ENCODE measurements around the gene APC2.
A peak's percentile ranks its signal among the peaks of the same experiment; 100 is the strongest.

The APC2 gene

DNA sequence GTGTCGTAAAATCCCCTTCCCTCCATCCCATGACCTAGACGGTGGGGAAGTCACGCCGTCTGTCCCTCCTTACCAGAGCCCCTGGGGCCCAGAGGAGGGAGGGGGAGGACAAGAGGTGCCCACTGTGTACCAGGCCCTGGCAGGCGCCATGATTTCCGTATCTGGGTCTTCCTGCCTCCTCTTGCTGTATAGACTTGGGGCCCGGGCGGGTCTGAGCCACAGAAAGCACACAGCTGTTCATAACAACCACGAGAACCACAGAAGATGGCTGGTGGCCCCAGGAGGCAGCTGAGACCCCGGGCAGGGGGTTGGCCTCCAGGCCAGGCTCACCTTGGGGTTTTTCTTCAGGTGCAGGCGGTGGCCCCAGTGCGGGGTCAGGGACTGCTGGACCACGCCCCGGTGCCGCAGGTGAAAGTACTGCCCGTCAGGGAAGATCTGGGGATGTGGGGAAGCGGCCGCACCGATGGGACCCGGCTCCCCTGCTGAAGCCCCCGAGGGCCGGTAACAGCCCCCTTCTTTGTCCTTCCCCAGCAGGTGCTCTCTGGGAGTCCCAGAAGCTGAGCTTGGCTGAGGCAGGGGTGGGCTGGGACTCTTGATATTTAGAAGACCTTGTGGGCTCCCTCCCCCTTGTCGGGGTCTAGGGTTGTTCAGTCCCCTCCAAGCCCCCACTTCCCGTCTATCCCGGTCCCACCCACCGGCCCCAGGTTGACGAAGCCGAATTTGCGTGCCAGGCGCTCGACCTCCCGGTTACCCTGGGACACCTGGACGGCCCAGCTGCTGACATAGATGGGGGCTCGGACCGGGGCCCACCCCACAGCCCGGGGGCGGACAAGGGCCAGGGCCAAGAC, 39.8 kb downstream of the APC2 start:
- H3K36me3 ChIP-seq (ENCODE audit: control insufficient read depth, insufficient read depth, low read length) = no peaks in the 10 kb centered on the region
- no peaks in the 10 kb centered on the region for H3K9me3 ChIP-seq (ENCODE audit: control insufficient read depth, low read length)
- H3K27me3 ChIP-seq (ENCODE audit: control insufficient read depth, insufficient read depth, low read length) = peaks cover 7% of the 10 kb centered on the region
- H3K4me1 ChIP-seq (ENCODE audit: control insufficient read depth, insufficient read depth, low read length) = peaks cover 16% of the 10 kb centered on the region
- H3K4me3 ChIP-seq (ENCODE audit: low read length) = peak overlapping the region; percentile 47
- peak overlapping the region; percentile 74 for H3K9ac ChIP-seq (ENCODE audit: low read length)

GRCh38 chr19:1490311-1491113, 40.6 kb downstream of the APC2 start, which contains the start of gene PCSK4:
TSS of gene PCSK4 (minus strand) at chr19:1490350. CDS start at chr19:1490346, 4 bp downstream.
- Histone ChIP-seq H3K36me3 (ENCODE audit: control insufficient read depth, insufficient read depth, low read length) (no peaks in the 10 kb centered on the region), H3K9me3 (ENCODE audit: control insufficient read depth, low read length) (no peaks in the 10 kb centered on the region), H3K27me3 (ENCODE audit: control insufficient read depth, insufficient read depth, low read length) (peaks cover 7% of the 10 kb centered on the region), H3K9ac (ENCODE audit: low read length) (peak within 1 kb of the TSS; percentile 74), H3K4me1 (ENCODE audit: control insufficient read depth, insufficient read depth, low read length) (peaks cover 16% of the 10 kb centered on the region), H3K4me3 (ENCODE audit: low read length) (peak within 1 kb of the TSS; percentile 47)

- Histone ChIP-seq H3K36me3 (ENCODE audit: control insufficient read depth, insufficient read depth, low read length) (no peaks in the 10 kb centered on the region), H3K4me1 (ENCODE audit: control insufficient read depth, insufficient read depth, low read length) (peaks cover 16% of the 10 kb centered on the region), H3K4me3 (ENCODE audit: low read length) (peak within 1 kb of the TSS; percentile 47), H3K9ac (ENCODE audit: low read length) (peak within 1 kb of the TSS; percentile 74), H3K9me3 (ENCODE audit: control insufficient read depth, low read length) (no peaks in the 10 kb centered on the region), H3K27me3 (ENCODE audit: control insufficient read depth, insufficient read depth, low read length) (peaks cover 9% of the 10 kb centered on the region)
Observed at GRCh38 chr19:1491114-1491848, 41.4 kb downstream of the APC2 start, which contains the start of gene REEP6. TSS of gene REEP6 (plus strand) at chr19:1491181. CDS start at chr19:1491270, 89 bp downstream.

DNA sequence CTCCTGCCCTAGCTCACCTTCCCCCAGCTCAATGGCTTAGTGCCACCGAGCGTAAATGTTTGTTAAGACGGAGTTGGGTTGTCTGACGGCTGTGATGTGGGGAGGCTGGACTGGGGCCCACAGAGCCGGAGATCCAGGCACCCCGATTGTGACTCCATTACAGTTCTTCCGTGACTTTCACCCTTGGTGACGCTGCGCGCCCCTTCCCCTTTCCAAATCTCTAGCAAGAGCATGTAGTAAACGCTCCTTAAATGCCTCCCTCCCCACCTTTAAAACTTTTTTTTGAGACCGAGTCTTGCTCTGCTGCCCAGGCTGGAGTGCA, 41.9 kb downstream of the APC2 start:
- Histone ChIP-seq H3K9me3 (ENCODE audit: control insufficient read depth, low read length) (no peaks in the 10 kb centered on the region), H3K27me3 (ENCODE audit: control insufficient read depth, insufficient read depth, low read length) (peaks cover 14% of the 10 kb centered on the region), H3K4me3 (ENCODE audit: low read length) (peak overlapping the region; percentile 19), H3K9ac (ENCODE audit: low read length) (no peak overlapping the region), H3K4me1 (ENCODE audit: control insufficient read depth, insufficient read depth, low read length) (peaks cover 16% of the 10 kb centered on the region), H3K36me3 (ENCODE audit: control insufficient read depth, insufficient read depth, low read length) (no peaks in the 10 kb centered on the region)

- Histone ChIP-seq H3K9me3 (ENCODE audit: control insufficient read depth, low read length) (no peaks in the 10 kb centered on the region), H3K9ac (ENCODE audit: low read length) (no peak overlapping the region), H3K4me3 (ENCODE audit: low read length) (no peak overlapping the region), H3K36me3 (ENCODE audit: control insufficient read depth, insufficient read depth, low read length) (no peaks in the 10 kb centered on the region), H3K27me3 (ENCODE audit: control insufficient read depth, insufficient read depth, low read length) (peaks cover 19% of the 10 kb centered on the region), H3K4me1 (ENCODE audit: control insufficient read depth, insufficient read depth, low read length) (peaks cover 21% of the 10 kb centered on the region)
Observed at GRCh38 chr19:1492474-1493006, 42.6 kb downstream of the APC2 start.

- H3K9me3 ChIP-seq (ENCODE audit: control insufficient read depth, low read length) = no peaks in the 10 kb centered on the region
- H3K4me3 ChIP-seq (ENCODE audit: low read length) = no peak overlapping the region
- peaks cover 26% of the 10 kb centered on the region for H3K27me3 ChIP-seq (ENCODE audit: control insufficient read depth, insufficient read depth, low read length)
- H3K4me1 ChIP-seq (ENCODE audit: control insufficient read depth, insufficient read depth, low read length) = peaks cover 21% of the 10 kb centered on the region
- H3K36me3 ChIP-seq (ENCODE audit: control insufficient read depth, insufficient read depth, low read length) = no peaks in the 10 kb centered on the region
- H3K9ac ChIP-seq (ENCODE audit: low read length) = no peak overlapping the region
Observed at GRCh38 chr19:1494115-1494815, 44.3 kb downstream of the APC2 start.

- H3K27me3 ChIP-seq (ENCODE audit: control insufficient read depth, insufficient read depth, low read length) = peaks cover 26% of the 10 kb centered on the region
- H3K4me1 ChIP-seq (ENCODE audit: control insufficient read depth, insufficient read depth, low read length) = peaks cover 14% of the 10 kb centered on the region
- no peak overlapping the region for H3K4me3 ChIP-seq (ENCODE audit: low read length)
- no peaks in the 10 kb centered on the region for H3K36me3 ChIP-seq (ENCODE audit: control insufficient read depth, insufficient read depth, low read length)
- no peak overlapping the region for H3K9ac ChIP-seq (ENCODE audit: low read length)
- no peaks in the 10 kb centered on the region for H3K9me3 ChIP-seq (ENCODE audit: control insufficient read depth, low read length)
Observed at GRCh38 chr19:1495051-1495798, 45.3 kb downstream of the APC2 start.

- peaks cover 16% of the 10 kb centered on the region for H3K4me1 ChIP-seq (ENCODE audit: control insufficient read depth, insufficient read depth, low read length)
- H3K9ac ChIP-seq (ENCODE audit: low read length) = no peak overlapping the region
- H3K27me3 ChIP-seq (ENCODE audit: control insufficient read depth, insufficient read depth, low read length) = peaks cover 27% of the 10 kb centered on the region
- H3K4me3 ChIP-seq (ENCODE audit: low read length) = no peak overlapping the region
- no peaks in the 10 kb centered on the region for H3K36me3 ChIP-seq (ENCODE audit: control insufficient read depth, insufficient read depth, low read length)
- H3K9me3 ChIP-seq (ENCODE audit: control insufficient read depth, low read length) = no peaks in the 10 kb centered on the region
Observed at GRCh38 chr19:1495799-1496713, 46.1 kb downstream of the APC2 start.

DNA sequence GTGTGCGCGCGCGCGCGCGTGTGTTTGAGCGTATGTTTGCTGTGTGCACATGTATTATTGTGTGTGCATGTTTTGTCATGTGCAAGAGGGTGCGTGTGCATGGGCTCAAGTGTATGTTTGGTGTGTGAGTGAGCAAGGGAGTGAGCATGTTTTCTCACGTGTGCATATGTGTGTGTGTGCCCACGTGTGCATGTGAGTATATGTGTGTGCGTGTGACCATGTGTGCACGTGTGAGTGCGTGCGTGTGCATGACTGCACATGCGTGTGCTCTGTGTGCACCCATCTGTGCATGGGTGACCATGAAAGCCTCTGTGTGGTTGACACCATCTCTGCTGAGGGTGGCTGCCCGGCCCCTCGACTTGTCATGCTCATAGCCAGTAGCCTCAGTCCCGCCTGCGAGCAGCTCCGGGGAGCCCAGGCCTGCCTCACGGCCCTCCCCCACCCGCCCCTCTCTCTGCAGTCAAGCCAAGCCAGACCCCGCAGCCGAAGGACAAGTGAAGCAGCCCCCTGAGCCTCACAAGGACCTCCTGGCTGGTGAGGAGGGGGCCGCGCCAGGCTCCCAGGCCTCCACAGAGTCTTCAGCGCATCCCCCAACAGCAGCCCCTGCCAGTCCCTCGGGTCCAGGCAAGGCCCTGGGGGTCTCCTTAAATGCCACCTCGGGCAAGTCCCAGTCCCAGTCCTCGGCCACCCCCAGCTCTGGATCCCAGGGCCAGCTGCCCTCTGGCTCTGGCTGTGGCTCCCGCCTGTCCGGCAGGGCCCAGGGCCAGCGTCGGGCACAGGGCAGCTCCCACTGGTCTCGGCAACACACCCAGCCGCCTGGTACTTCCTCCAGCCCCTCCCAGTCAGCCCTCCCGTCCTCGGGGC, 47.0 kb downstream of the APC2 start:
- Histone ChIP-seq H3K9me3 (ENCODE audit: control insufficient read depth, low read length) (no peaks in the 10 kb centered on the region), H3K4me1 (ENCODE audit: control insufficient read depth, insufficient read depth, low read length) (peaks cover 9% of the 10 kb centered on the region), H3K36me3 (ENCODE audit: control insufficient read depth, insufficient read depth, low read length) (no peaks in the 10 kb centered on the region), H3K9ac (ENCODE audit: low read length) (no peak overlapping the region), H3K27me3 (ENCODE audit: control insufficient read depth, insufficient read depth, low read length) (peaks cover 24% of the 10 kb centered on the region), H3K4me3 (ENCODE audit: low read length) (no peak overlapping the region)

Data from mucosa of stomach (tissue), 1 donor.